Tibial nerve (tissue), 4 donors: ENCODE measurements around the gene VIPR2.

ENCODE experiments used
- EP300 ChIP-seq, 2 donors: sonication (generic); formaldehyde crosslinking; IDR thresholded peaks; one replicate each; pipeline ENCODE4 v1.6.1; 2017; ENCODE audit warnings: antibody characterized with exemption in 2 of 2, mild to moderate bottlenecking in 1 of 2
- POLR2A ChIP-seq, 2 donors: fragments of 450-650 bp; IDR thresholded peaks; one replicate each; pipeline ENCODE4 v1.6.1; 2017; ENCODE audit warnings: antibody characterized with exemption in 2 of 2, mild to moderate bottlenecking in 2 of 2, moderate library complexity in 2 of 2
- TF ChIP-seq, protein P1 (sequence below), 5 experiments: fragments of 200-600 bp in 3 of 5; fragments of 450-650 bp in 2 of 5; sonication (generic) in 3 of 5; IDR thresholded peaks; one replicate each; pipeline ENCODE4 v1.5.1; 2016 to 2019; ENCODE audit warnings: antibody characterized with exemption in 5 of 5, mild to moderate bottlenecking in 3 of 5, moderate library complexity in 2 of 5

DNA sequence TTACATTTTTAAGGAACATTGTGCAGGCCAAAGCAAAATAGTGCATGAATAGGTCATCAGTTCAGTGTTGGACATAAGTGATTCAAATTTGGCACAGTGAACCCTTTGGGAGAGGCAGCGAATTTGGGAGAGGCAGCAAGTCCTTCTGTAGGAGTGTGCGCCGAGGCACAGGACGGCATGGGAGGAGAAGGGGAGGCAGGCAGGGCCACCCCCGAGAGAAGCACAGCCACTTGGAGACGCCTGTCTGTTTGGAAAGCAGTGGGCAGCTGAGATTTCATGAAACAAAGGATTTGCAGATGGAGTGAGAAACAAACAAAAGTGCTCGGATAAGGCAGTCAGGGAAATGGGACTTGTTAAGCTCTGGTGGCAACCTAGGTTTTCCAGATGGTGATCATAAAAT, 30.6 kb downstream of the VIPR2 start:
- TF ChIP-seq, protein P1, sequence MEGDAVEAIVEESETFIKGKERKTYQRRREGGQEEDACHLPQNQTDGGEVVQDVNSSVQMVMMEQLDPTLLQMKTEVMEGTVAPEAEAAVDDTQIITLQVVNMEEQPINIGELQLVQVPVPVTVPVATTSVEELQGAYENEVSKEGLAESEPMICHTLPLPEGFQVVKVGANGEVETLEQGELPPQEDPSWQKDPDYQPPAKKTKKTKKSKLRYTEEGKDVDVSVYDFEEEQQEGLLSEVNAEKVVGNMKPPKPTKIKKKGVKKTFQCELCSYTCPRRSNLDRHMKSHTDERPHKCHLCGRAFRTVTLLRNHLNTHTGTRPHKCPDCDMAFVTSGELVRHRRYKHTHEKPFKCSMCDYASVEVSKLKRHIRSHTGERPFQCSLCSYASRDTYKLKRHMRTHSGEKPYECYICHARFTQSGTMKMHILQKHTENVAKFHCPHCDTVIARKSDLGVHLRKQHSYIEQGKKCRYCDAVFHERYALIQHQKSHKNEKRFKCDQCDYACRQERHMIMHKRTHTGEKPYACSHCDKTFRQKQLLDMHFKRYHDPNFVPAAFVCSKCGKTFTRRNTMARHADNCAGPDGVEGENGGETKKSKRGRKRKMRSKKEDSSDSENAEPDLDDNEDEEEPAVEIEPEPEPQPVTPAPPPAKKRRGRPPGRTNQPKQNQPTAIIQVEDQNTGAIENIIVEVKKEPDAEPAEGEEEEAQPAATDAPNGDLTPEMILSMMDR (IDR thresholded peaks at IDR 0.05): no peak
- TF ChIP-seq EP300 (IDR thresholded peaks at IDR 0.05): no peak
- TF ChIP-seq POLR2A (IDR thresholded peaks at IDR 0.05): no peak
